HG03025 (cell line): Measurements from ENCODE around the gene CDHR5.
A peak's percentile ranks its signal among the peaks of the same experiment; 100 is the strongest.

Experiments
- ATAC-seq: cut with Tn5 transposase; IDR thresholded peaks from one replicate; pipeline ENCODE4 v1.9.1; 2021; ENCODE audit warnings: mild to moderate bottlenecking, moderate library complexity; ENCODE audit not compliant: unreplicated experiment, low FRiP score

The CDHR5 gene

DNA sequence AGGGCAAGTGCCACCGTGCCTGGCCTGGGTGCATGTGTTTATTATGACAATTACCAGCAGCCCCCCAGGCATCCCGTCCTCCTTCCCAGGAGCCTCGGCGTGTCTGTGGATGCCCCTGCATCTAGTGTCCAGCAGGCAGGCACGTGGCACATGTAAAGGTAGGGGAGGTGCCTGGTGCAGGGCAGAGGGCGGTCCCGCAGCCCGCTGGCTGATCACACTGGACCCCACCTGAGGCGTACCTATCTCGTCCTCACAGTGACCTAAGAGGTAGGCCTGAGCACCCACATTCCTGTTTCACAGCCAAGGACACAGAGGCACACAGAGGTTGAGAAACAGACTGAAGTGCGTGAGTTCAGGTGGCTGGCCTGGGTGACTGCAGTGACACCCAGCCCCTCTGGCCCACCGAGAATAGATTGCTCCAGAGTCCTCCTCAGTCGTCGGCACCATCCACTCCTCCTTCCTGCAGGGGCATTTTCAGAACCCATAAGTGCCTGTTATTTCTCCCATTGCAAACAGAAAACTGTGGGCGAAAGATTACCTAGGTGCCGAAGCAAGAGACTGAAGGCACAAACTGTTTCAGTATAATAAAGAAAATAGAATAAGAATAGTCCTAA, 51.5 kb downstream of the CDHR5 start:
- ATAC-seq = no peak

DNA sequence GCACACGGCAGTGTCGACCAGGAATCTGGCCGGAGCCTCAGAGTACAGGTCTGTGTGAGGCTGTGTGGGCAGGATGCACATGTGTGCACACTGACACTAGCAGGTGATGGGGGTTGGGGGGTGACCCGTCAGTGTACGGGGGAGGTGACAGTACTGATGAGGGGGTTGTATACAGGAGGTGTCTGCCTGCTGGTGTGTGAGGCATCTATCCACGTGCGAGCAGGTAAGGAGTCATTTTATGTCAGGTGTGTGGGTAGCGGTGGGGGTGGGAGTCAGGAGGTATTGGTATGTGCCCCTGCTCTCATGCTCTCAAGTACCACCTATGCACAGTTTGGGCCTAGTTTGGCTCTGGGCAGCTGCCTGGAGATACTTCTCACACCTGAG, 53.0 kb downstream of the CDHR5 start:
- no peak for ATAC-seq

DNA sequence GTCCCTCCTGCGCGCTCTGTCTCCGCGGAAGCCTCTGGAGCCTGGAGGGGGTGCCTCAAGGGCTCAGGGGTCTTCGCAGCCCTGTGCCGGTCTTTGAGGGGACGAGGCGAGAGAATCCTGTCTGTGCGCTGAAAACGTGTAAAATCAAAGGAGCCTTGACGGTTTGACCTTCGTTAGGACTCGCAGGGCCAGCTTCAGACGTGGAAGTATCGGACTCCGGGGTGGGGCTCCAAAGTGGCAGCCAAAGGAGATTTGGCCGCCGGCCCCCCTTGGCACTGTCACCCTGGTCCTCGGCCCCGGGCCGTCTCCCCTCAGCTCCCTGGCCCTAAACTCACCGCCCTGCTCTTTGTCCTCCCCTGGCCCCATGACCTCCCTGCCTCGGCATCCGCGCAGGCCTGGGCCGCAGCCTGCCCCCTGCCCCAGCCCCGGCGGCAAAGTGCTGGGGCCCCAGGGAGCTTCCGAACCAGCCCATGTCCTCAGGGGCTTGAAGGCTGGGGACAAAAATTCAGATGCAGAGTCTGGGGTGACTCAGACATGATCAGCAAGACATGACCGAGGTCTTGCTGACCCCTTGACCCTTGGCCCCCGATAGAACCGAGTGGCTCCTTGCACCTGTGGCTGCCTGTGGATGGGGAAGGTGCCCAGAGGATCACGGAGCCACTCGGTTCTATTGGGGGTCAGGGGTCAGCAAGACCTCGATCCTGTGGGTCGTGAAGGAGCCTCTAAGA, 55.4 kb downstream of the CDHR5 start:
- no peak for ATAC-seq

DNA sequence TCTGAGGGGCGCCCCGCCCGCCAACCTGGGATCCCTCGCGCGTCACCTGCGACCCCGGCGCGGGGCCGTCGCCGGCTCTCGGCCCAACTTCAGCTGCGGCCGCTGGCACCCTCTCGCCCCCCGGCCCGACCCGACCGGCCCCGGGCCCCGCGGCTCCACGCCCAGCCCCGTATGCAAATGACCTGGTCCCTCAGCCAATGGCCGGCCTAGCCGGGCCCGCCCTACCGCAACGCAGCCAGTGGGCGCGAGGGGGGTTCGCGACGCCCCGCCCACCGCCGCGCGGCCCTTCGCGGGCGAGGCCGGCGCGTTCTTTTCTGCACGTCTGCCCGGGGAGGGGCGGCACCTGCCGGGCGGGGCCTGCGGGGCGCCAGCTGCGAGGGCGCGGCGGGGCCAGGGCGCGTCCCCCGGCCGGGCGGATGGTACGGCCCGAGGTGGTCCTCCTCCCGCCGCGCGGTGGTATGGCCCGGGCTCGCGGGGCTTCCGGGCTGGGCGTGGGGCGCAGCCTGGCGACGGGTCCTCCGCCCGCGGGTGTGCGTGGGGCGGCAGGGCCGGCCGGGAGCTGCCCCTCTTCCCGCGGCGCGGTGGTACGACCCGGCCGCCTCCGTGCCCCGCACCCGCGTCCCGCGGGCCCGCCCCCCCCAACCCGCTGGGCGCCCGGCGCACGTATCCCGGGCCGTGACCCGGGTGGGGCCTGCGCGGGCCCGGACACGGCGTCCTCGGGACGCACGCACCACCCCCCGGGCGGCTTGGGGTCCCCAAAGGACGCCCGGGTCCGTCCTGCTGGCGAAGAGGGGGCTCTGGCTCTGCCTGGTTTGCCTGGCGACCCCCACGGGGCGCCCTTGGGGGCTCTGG, 56.2 kb downstream of the CDHR5 start:
- ATAC-seq = peak; percentile 78

DNA sequence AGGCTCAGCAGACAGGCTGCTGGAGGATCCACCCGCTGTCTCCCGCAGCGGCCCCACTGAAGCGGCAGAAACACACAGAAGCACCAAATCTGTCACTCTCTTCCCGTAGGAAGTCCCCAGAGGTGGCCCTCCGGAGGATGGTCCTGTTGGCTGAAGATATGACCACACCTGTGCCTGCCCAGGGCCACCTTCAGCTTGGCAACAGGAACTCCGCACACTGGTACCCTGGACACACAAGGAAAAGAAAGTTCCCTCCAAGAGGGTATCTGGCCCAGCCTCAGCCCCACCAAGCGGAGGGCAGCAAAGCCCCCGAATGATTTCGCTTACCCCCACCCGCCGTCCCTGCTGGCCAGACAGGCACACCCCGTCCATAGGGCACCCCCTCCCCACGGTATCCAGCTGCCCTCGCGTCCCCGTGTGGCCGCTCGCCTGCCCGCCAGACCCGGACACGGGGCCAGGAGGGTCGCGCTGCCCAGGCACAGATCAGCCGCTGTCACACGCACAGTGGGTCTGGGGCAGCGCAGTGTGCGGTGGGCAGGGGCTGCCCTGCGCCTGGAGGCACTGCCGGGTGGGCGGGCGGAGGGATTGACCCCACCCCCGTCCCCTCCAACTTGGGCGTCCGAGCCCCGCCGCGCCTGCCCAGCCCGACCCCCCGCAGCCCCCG, 57.0 kb downstream of the CDHR5 start:
- ATAC-seq = no peak

DNA sequence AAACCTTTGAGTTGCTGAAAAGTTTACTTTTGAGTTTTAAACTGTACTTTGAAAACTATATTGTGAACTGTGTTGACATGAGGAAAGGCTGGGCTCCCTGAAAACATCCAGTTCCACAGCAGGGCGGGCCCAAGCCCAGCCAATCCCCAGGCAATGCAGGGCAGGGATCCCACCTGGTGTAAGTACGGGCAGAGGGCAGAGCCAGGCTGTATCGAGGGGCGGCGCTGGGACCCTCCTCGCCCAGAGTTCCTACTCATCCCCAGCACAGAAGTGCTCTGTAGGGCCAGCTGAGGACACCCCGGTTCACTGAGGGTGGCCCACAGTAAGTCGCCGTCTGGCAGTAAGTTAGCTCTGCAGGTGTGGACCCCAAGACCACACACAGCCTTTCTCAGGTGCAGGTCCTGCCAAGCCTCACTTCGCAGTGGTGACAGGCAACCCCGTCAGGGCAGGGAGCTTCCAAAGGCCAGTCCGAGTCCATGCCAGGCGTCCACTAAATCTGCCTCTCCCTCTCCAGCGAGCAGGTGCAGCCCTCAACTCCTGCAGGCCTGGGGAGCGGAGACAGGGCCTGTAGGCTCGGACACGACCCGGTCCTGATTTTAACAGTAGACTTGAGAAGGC, 57.6 kb downstream of the CDHR5 start:
- ATAC-seq = no peak
